HCT116 (cell line): ENCODE data around the gene TMEM100. TPM values are rescaled to one million over a fixed set of nuclear protein-coding genes. Genes with fewer than 3 reads are reported as not detected.
A peak's percentile ranks its signal among the peaks of the same experiment; 100 is the strongest.

Experiments
- ATAC-seq: fragments of 200-7000 bp; cut with Tn5 transposase; 2 replicates; pipeline ENCODE4 v1.9.1; 2020; ENCODE audit warnings: mild to moderate bottlenecking, moderate library complexity
- BruUV-seq: library from RNA; stranded (reverse); fragments of 400-500 nt; replicated peaks from 2 replicates; lab custom pipeline; 2021; lab: Mats Ljungman, UMichigan
- CTCF ChIA-PET: fragments of 300-600 bp; sonication (Branson Sonifier 250); formaldehyde crosslinking; loops from one replicate; lab custom pipeline; 2021; ENCODE audit warnings: antibody characterized with exemption; lab: Charles Lee
- POLR2A ChIA-PET: fragments of 300-600, 350-600 bp; sonication (Branson Sonifier 250); formaldehyde crosslinking; loops from one replicate; lab custom pipeline; 2021; ENCODE audit warnings: antibody characterized with exemption; lab: Charles Lee
- RAD21 ChIA-PET, 2 experiments: fragments of 300-600 bp; sonication (Branson Sonifier 250); formaldehyde crosslinking; loops; one replicate each; lab custom pipeline; 2023; ENCODE audit warnings: low total read pairs in 2 of 2; ENCODE audit not compliant: uncharacterized antibody in 2 of 2, unreplicated experiment in 2 of 2, low non-redundant PET in 1 of 2; lab: Charles Lee
- DNase-seq: peaks from one replicate; pipeline ENCODE4 v3.0.0-alpha.2; 2010; ENCODE audit warnings: low read depth, low spot score
- H2AFZ ChIP-seq: fragments of 200-600 bp; shearing (Covaris generic), sonication (generic); 2 replicates; pipeline ENCODE4 v1.6.1; 2017; ENCODE audit warnings: low read depth, mixed run types, mixed read lengths, antibody characterized with exemption, low read length; ENCODE audit not compliant: poor library complexity, severe bottlenecking
- H3K27ac ChIP-seq: 2 replicates; pipeline ENCODE4 v1.5.1; 2012; ENCODE audit warnings: low read depth, low read length
- H3K27me3 ChIP-seq: fragments of 200-600 bp; sonication (generic); 2 replicates; pipeline ENCODE4 v1.6.1; 2016; ENCODE audit warnings: mixed run types, low read length, mixed read lengths; ENCODE audit not compliant: insufficient read depth
- H3K36me3 ChIP-seq, 2 experiments: fragments of 200-500 bp in 1 of 2; fragments of 200-600 bp in 1 of 2; sonication (Bioruptor generic) in 1 of 2; sonication (generic) in 1 of 2; 2 replicates each; pipeline versions ENCODE4 v1.5.1 to v1.6.1; 2014 to 2016; ENCODE audit warnings: low read length in 2 of 2, inconsistent platforms in 1 of 2, mixed read lengths in 1 of 2, mixed run types in 1 of 2; ENCODE audit not compliant: insufficient read depth in 2 of 2, control insufficient read depth in 1 of 2
- H3K4me1 ChIP-seq, 2 experiments: fragments of 200-600 bp in 1 of 2; sonication (generic) in 1 of 2; 2 replicates each; pipeline versions ENCODE4 v1.5.1 to v1.6.1; 2012 to 2017; ENCODE audit warnings: low read length in 2 of 2, inconsistent platforms in 1 of 2, mild to moderate bottlenecking in 1 of 2, mixed read lengths in 1 of 2, mixed run types in 1 of 2, moderate library complexity in 1 of 2; ENCODE audit not compliant: insufficient read depth in 2 of 2, control insufficient read depth in 1 of 2
- H3K4me2 ChIP-seq: fragments of 200-600 bp; sonication (generic); 2 replicates; pipeline ENCODE4 v1.6.1; 2017; ENCODE audit warnings: mixed run types, low read length, mixed read lengths
- H3K4me3 ChIP-seq, 2 experiments: fragments of 200-600 bp in 1 of 2; sonication (generic) in 1 of 2; replicated peaks in 1 of 2; 2 replicates each; pipeline ENCODE4 v1.5.1; 2011 to 2016; ENCODE audit warnings: low read length in 2 of 2, control low read depth in 1 of 2, low read depth in 1 of 2, mild to moderate bottlenecking in 1 of 2, mixed read lengths in 1 of 2, mixed run types in 1 of 2
- H3K79me2 ChIP-seq: fragments of 200-600 bp; sonication (generic); 2 replicates; pipeline ENCODE4 v1.6.1; 2017; ENCODE audit warnings: mild to moderate bottlenecking, mixed run types, low read length, moderate library complexity, mixed read lengths; ENCODE audit not compliant: insufficient read depth
- H3K9ac ChIP-seq: fragments of 200-600 bp; sonication (generic); 2 replicates; pipeline ENCODE4 v1.6.1; 2016; ENCODE audit warnings: low read length, mixed read lengths
- H3K9me2 ChIP-seq: fragments of 200-600 bp; sonication (generic), shearing (Covaris generic); 2 replicates; pipeline ENCODE4 v1.6.1; 2017; ENCODE audit warnings: mixed run types, mild to moderate bottlenecking, moderate library complexity; ENCODE audit not compliant: insufficient read depth
- H3K9me3 ChIP-seq, 2 experiments: fragments of 200-500 bp in 1 of 2; fragments of 200-600 bp in 1 of 2; sonication (Bioruptor generic) in 1 of 2; sonication (generic) in 1 of 2; 2 replicates each; pipeline ENCODE4 v1.6.1; 2014 to 2017; ENCODE audit warnings: low read length in 2 of 2, mixed read lengths in 2 of 2, inconsistent platforms in 1 of 2, low read depth in 1 of 2, mild to moderate bottlenecking in 1 of 2, mixed run types in 1 of 2, moderate library complexity in 1 of 2; ENCODE audit not compliant: control insufficient read depth in 1 of 2, insufficient read depth in 1 of 2
- H4K20me1 ChIP-seq: fragments of 200-600 bp; sonication (generic), shearing (Covaris generic); 2 replicates; pipeline ENCODE4 v1.6.1; 2017; ENCODE audit warnings: mixed run types, mild to moderate bottlenecking, moderate library complexity; ENCODE audit not compliant: insufficient read depth
- CBX3 ChIP-seq: IDR thresholded peaks from 2 replicates; pipeline ENCODE4 v1.6.1; 2012; ENCODE audit warnings: low read depth
- CEBPB ChIP-seq: IDR thresholded peaks from 2 replicates; pipeline ENCODE4 v1.6.1; 2012; ENCODE audit warnings: low read depth
- EGR1 ChIP-seq: IDR thresholded peaks from 2 replicates; pipeline ENCODE4 v1.6.1; 2012; ENCODE audit warnings: low read depth
- ELF1 ChIP-seq: IDR thresholded peaks from 2 replicates; pipeline ENCODE4 v1.6.1; 2012; ENCODE audit warnings: low read depth, borderline replicate concordance
- EZH2 ChIP-seq: fragments of 200-600 bp; sonication (generic); IDR thresholded peaks from 2 replicates; pipeline ENCODE4 v1.6.1; 2017; ENCODE audit warnings: antibody characterized with exemption, mixed run types
- FOSL1 ChIP-seq: IDR thresholded peaks from 2 replicates; pipeline ENCODE4 v1.6.1; 2012; ENCODE audit warnings: low read depth
- JUND ChIP-seq: IDR thresholded peaks from 2 replicates; pipeline ENCODE4 v1.6.1; 2012
- POLR2A ChIP-seq: IDR thresholded peaks from 2 replicates; pipeline ENCODE4 v1.7.0; 2011; ENCODE audit warnings: borderline replicate concordance; ENCODE audit not compliant: insufficient read depth, insufficient read length; ENCODE audit errors: extremely low read depth
- POLR2AphosphoS5 ChIP-seq: IDR thresholded peaks from 2 replicates; pipeline ENCODE4 v1.6.1; 2011; ENCODE audit warnings: mild to moderate bottlenecking, low read depth, low read length, moderate library complexity
- SIN3A ChIP-seq: IDR thresholded peaks from 2 replicates; pipeline ENCODE4 v1.6.1; 2012; ENCODE audit warnings: low read depth
- SP1 ChIP-seq: IDR thresholded peaks from 2 replicates; pipeline ENCODE4 v1.6.1; 2012; ENCODE audit warnings: low read depth
- SRF ChIP-seq: IDR thresholded peaks from 2 replicates; pipeline ENCODE4 v1.6.1; 2012; ENCODE audit warnings: low read depth
- TCF7L2 ChIP-seq: IDR thresholded peaks from 2 replicates; pipeline ENCODE4 v1.7.0; 2011; ENCODE audit warnings: borderline replicate concordance, inconsistent platforms; ENCODE audit not compliant: insufficient read depth, insufficient read length; ENCODE audit errors: extremely low read depth
- YY1 ChIP-seq: IDR thresholded peaks from 2 replicates; pipeline ENCODE4 v1.6.1; 2011; ENCODE audit warnings: low read length, low read depth, moderate library complexity, mild to moderate bottlenecking; ENCODE audit not compliant: insufficient replicate concordance; ENCODE audit errors: extremely low read depth
- ZFX ChIP-seq: fragments of 450-650 bp; IDR thresholded peaks from 2 replicates; pipeline ENCODE4 v1.6.1; 2017
- ZNF274 ChIP-seq: fragments of 200-500 bp; sonication (Bioruptor generic); IDR thresholded peaks from 2 replicates; pipeline ENCODE4 v1.6.1; 2014; ENCODE audit warnings: mild to moderate bottlenecking, low read depth, low read length, inconsistent platforms
- intact Hi-C: fragments of 100-400 bp; cut with micrococcal nuclease; formaldehyde crosslinking; loops from 2 replicates; pipeline ENCODE4 v1.10.0; 2022
- total RNA-seq: library from RNA; stranded (reverse); gene quantifications from one replicate; pipeline ENCODE4 v1.2.1, GENCODE V29; 2021; ENCODE audit not compliant: unreplicated experiment
- TF ChIP-seq, protein P1 (sequence below), 3 experiments: fragments of 200-600 bp in 1 of 3; sonication (generic) in 1 of 3; IDR thresholded peaks in 2 of 3; conservative IDR thresholded peaks in 1 of 3; 2 replicates each; pipeline ENCODE4 v1.5.1; 2012 to 2017; ENCODE audit warnings: low read depth in 2 of 3, low read length in 2 of 3, antibody characterized with exemption in 1 of 3, borderline replicate concordance in 1 of 3, control low read depth in 1 of 3, mild to moderate bottlenecking in 1 of 3, mixed read lengths in 1 of 3, mixed run types in 1 of 3, moderate library complexity in 1 of 3; ENCODE audit not compliant: insufficient read depth in 1 of 3
- TF ChIP-seq, protein P2 (sequence below): IDR thresholded peaks from 2 replicates; pipeline ENCODE4 v1.6.1; 2011; ENCODE audit warnings: mild to moderate bottlenecking, low read length, moderate library complexity; ENCODE audit not compliant: insufficient replicate concordance; ENCODE audit errors: extremely low read depth
- TF ChIP-seq, protein P3 (sequence below): IDR thresholded peaks from 2 replicates; pipeline ENCODE4 v1.6.1; 2012; ENCODE audit warnings: low read depth

Gene TMEM100
- total RNA-seq, 1 experiment from 2014 or later: not detected

- Histone ChIP-seq H3K9ac (no peak overlapping the region), H3K4me1 (peaks cover 11 to 14% of the 10 kb centered on the region in 2 experiments; a peak in 3 of 4 replicates), H3K4me3 (peak overlapping the region in 1 of 2 experiments; percentile 87; a peak in 1 of 4 replicates), H2AFZ (peak overlapping the region; percentile 75), H3K36me3 (no peaks in the 10 kb centered on the region), H3K9me3 (no peaks in the 10 kb centered on the region), H3K79me2 (peaks cover 6% of the 10 kb centered on the region; the same call in 1 of the 2 replicates), H4K20me1 (no peaks in the 10 kb centered on the region), H3K4me2 (peak overlapping the region; percentile 93), H3K27ac (no peak overlapping the region), H3K9me2 (no peaks in the 10 kb centered on the region), H3K27me3 (no peaks in the 10 kb centered on the region)
- intact Hi-C loops: loop anchor here (2.0 to 10.0 kb wide), 3 partner anchors 27 to 1035 kb away; partner anchors contain the start of genes MMD and TMEM100
- no peak for DNase-seq
- POLR2A ChIA-PET: interaction anchor here (1.0 to 1.5 kb wide), 2 partner anchors 13 to 15 kb away, joined by 3 to 8 read pairs; no protein-coding TSS in a partner anchor
- TF ChIP-seq SP1 (no peak), CBX3 (no peak), YY1 (no peak), EZH2 (no peak), ZNF274 (no peak), ZFX (no peak), EGR1 (no peak), SIN3A (no peak), JUND (no peak), ELF1 (no peak), CEBPB (no peak), POLR2A (no peak), TCF7L2 (no peak), POLR2AphosphoS5 (no peak), SRF (no peak), FOSL1 (no peak)
- TF ChIP-seq, protein P1, sequence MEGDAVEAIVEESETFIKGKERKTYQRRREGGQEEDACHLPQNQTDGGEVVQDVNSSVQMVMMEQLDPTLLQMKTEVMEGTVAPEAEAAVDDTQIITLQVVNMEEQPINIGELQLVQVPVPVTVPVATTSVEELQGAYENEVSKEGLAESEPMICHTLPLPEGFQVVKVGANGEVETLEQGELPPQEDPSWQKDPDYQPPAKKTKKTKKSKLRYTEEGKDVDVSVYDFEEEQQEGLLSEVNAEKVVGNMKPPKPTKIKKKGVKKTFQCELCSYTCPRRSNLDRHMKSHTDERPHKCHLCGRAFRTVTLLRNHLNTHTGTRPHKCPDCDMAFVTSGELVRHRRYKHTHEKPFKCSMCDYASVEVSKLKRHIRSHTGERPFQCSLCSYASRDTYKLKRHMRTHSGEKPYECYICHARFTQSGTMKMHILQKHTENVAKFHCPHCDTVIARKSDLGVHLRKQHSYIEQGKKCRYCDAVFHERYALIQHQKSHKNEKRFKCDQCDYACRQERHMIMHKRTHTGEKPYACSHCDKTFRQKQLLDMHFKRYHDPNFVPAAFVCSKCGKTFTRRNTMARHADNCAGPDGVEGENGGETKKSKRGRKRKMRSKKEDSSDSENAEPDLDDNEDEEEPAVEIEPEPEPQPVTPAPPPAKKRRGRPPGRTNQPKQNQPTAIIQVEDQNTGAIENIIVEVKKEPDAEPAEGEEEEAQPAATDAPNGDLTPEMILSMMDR (IDR thresholded peaks at IDR 0.05 in 2 of 3, conservative IDR thresholded peaks at IDR 0.05 in 1 of 3; ENCODE audit: borderline replicate concordance in 1 of 3, insufficient read depth in 1 of 3, low read depth in 2 of 3, low read length in 2 of 3): no peak
- TF ChIP-seq, protein P2, sequence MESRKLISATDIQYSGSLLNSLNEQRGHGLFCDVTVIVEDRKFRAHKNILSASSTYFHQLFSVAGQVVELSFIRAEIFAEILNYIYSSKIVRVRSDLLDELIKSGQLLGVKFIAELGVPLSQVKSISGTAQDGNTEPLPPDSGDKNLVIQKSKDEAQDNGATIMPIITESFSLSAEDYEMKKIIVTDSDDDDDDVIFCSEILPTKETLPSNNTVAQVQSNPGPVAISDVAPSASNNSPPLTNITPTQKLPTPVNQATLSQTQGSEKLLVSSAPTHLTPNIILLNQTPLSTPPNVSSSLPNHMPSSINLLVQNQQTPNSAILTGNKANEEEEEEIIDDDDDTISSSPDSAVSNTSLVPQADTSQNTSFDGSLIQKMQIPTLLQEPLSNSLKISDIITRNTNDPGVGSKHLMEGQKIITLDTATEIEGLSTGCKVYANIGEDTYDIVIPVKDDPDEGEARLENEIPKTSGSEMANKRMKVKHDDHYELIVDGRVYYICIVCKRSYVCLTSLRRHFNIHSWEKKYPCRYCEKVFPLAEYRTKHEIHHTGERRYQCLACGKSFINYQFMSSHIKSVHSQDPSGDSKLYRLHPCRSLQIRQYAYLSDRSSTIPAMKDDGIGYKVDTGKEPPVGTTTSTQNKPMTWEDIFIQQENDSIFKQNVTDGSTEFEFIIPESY: no peak
- TF ChIP-seq, protein P3, sequence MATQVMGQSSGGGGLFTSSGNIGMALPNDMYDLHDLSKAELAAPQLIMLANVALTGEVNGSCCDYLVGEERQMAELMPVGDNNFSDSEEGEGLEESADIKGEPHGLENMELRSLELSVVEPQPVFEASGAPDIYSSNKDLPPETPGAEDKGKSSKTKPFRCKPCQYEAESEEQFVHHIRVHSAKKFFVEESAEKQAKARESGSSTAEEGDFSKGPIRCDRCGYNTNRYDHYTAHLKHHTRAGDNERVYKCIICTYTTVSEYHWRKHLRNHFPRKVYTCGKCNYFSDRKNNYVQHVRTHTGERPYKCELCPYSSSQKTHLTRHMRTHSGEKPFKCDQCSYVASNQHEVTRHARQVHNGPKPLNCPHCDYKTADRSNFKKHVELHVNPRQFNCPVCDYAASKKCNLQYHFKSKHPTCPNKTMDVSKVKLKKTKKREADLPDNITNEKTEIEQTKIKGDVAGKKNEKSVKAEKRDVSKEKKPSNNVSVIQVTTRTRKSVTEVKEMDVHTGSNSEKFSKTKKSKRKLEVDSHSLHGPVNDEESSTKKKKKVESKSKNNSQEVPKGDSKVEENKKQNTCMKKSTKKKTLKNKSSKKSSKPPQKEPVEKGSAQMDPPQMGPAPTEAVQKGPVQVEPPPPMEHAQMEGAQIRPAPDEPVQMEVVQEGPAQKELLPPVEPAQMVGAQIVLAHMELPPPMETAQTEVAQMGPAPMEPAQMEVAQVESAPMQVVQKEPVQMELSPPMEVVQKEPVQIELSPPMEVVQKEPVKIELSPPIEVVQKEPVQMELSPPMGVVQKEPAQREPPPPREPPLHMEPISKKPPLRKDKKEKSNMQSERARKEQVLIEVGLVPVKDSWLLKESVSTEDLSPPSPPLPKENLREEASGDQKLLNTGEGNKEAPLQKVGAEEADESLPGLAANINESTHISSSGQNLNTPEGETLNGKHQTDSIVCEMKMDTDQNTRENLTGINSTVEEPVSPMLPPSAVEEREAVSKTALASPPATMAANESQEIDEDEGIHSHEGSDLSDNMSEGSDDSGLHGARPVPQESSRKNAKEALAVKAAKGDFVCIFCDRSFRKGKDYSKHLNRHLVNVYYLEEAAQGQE: no peak
- CTCF ChIA-PET: interaction anchor here (0.5 to 1.6 kb wide), 3 partner anchors 15 to 208 kb away, joined by 3 to 20 read pairs (median 4); no protein-coding TSS in a partner anchor
- RAD21 ChIA-PET: no interaction called here
- ATAC-seq: no peak
- no TSS peak for BruUV-seq
These were observed 27.3 kb upstream of the TMEM100 start for GRCh38 chr17:55749985-55750384.
